Erythroblast (primary cell): ENCODE measurements around the gene HOXD11.

Experiments used
- GATA1 ChIP-seq: IDR thresholded peaks from 2 replicates; pipeline ENCODE4 v1.6.1; 2011; ENCODE audit warnings: low read depth, mild to moderate bottlenecking, control low read depth, low read length, moderate library complexity
- POLR2A ChIP-seq: IDR thresholded peaks from 2 replicates; pipeline ENCODE4 v1.6.1; 2011; ENCODE audit warnings: mild to moderate bottlenecking, low read length

GRCh38 chr2:176084611-176085119 is 22.4 kb upstream of the HOXD11 start:
- no peak for TF ChIP-seq POLR2A
- TF ChIP-seq GATA1 = no peak
